GM13976 (cell line): Measurements from ENCODE around the gene SNX13.

Source experiments
- DNase-seq: peaks from one replicate; pipeline ENCODE4 v3.0.0; 2012; ENCODE audit warnings: low spot score
- in situ Hi-C: fragments of 300-500 bp; cut with MboI; formaldehyde crosslinking; loops from one replicate; pipeline ENCODE4 v1.12.0; 2022; ENCODE audit warnings: low sequenced_read_pairs, mixed read lengths, inconsistent platforms; ENCODE audit not compliant: unreplicated experiment
- TF ChIP-seq, protein P1 (sequence below): IDR thresholded peaks from 2 replicates; pipeline ENCODE4 v1.5.1; 2012; ENCODE audit warnings: borderline replicate concordance, mild to moderate bottlenecking; ENCODE audit not compliant: insufficient read depth; ENCODE audit errors: extremely low read depth, missing control alignments, control extremely low read depth

Gene SNX13

DNA sequence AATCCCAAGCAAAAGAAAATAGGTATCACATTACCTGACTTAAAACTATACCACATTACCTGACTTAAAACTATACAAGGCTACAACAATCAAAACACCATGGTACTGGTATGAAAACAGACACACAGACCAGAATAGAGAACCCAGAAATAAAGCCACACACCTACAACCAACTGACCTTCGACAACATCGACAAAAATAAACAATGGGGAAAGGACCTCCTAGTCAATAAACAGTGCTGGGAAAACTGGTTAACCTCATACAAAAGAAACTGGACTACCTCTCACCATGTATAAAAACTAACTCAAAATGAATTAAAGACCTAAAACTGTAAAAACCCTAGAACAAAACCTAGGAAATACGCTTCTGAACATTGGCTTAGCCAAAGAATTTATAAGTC lies 22.5 kb downstream of the SNX13 start:
- in situ Hi-C loops: no loop called here
- TF ChIP-seq, protein P1, sequence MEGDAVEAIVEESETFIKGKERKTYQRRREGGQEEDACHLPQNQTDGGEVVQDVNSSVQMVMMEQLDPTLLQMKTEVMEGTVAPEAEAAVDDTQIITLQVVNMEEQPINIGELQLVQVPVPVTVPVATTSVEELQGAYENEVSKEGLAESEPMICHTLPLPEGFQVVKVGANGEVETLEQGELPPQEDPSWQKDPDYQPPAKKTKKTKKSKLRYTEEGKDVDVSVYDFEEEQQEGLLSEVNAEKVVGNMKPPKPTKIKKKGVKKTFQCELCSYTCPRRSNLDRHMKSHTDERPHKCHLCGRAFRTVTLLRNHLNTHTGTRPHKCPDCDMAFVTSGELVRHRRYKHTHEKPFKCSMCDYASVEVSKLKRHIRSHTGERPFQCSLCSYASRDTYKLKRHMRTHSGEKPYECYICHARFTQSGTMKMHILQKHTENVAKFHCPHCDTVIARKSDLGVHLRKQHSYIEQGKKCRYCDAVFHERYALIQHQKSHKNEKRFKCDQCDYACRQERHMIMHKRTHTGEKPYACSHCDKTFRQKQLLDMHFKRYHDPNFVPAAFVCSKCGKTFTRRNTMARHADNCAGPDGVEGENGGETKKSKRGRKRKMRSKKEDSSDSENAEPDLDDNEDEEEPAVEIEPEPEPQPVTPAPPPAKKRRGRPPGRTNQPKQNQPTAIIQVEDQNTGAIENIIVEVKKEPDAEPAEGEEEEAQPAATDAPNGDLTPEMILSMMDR: no peak
- DNase-seq: no peak

DNA sequence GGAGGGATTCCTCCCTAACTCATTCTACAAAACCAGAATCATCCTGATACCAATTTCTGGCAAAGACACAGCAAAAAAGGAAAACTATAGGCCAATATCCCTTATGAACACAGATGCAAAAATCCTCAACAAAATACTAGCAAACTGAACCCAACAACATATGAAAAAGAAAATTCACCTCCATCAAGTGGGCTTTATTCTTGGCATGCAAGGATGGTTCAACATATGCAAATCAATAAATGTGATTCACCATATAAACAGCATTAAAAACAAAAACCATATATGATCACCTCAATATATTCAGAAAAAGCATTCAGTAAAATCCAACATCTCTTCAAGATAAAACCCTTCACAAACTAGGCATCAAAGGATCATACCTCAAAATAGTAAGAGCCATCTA lies 23.5 kb downstream of the SNX13 start:
- in situ Hi-C loops: no loop called here
- DNase-seq: no peak
- TF ChIP-seq, protein P1: no peak

DNA sequence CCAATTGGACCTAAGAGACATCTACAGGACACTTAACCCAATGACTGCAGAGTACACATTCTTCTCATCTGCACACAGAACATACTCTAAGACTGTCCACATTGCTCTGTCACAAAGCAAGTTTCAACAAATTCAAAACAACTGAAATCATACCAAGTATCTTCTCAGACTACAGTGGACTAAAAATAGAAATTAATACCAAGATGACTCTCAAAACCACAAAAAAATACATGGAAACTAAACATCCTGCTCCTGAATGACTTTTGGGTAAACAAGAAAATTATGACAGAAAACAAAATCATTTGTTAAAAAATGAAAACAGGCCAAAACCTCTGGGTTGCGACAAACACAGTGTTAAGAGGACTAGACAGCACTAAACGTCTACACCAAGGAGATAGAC lies 24.5 kb downstream of the SNX13 start:
- in situ Hi-C loops: no loop called here
- TF ChIP-seq, protein P1: no peak
- DNase-seq: no peak

DNA sequence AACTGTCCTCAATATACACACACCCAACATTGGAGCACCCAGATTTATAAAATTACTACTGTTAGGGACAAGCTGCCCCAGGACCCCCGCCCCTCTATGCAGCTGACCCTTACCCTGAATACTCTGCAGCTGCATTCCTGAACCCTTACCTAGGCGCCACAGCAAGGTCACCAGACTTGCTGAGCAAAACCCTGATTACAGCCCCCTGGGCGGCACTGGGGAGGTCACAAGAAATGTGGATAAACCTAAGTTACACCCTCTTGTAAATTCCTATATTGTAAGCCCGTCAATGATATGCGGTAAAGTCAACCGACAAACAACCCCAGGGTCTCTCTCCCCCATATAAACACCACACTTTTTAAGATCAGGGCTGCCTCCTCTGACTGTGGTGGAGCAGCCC lies 25.1 kb downstream of the SNX13 start:
- TF ChIP-seq, protein P1: no peak
- no peak for DNase-seq
- in situ Hi-C loops: no loop called here

DNA sequence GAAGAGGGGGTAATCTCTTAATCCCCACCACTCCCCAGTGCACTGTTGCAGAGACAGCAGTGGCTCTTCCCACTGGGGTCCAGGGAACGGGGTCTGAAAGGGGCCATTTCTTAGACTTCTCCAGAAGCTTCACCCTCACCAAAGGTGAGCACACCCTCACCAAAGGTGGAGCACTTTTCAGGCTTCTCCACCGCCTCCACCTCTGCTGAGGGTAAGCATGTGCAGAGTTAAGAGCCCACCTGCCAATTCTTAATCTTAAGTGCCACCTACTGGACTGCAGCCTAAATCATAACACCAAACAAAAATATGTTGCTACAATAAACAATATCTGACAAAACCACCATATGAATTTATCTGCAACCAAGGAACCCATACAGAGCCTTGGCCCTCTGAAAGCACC lies 27.0 kb downstream of the SNX13 start:
- DNase-seq: no peak
- in situ Hi-C loops: no loop called here
- TF ChIP-seq, protein P1: no peak

DNA sequence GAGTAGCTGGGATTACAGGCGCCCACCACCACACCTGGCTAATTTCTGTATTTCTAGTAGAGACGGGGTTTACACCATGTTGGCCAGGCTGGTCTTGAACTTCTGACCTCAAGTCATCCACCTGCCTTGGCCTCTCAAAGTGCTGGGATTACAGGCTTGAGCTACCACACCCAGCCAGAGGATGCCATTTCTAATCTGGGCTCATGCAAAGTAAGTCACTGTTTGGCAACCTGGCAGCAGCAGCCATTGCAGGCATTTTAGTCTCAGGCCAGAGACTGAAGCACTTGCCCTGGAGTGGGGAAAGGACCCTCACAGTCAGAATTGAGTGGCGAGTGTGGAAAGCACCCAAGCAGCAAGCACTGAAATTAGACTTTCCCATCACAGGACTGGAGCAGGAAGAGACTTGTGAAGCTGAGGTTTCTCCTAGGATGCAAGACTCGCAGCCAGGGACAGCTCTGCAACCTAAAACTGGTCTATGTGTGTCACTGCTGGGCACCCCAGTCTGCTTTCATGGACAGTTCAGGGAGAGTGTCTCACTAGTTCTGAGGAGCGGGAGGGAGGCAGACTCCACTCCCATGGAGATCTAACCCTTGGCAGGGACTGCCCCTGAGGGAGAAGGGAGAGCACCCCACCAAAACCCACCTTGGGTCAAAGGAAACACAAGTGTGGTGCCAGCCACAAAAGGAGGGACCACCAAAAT lies 27.6 kb downstream of the SNX13 start:
- TF ChIP-seq, protein P1: no peak
- DNase-seq: no peak
- in situ Hi-C loops: no loop called here
